ENCODE data around the gene TP63.
"Not testable (repeated sequence)": the region's sequence is repeated elsewhere in the genome, so short reads cannot be mapped to it uniquely, and the experiment has no call there.

Gene TP63

GRCh38 chr3:189625572-189625971 lies 5.6 kb upstream of the TP63 start:
- DNase-seq (ENCODE audit: low read depth in 4 of 4, low spot score in 1 of 4), result no peak

- DNase-seq (ENCODE audit: low read depth in 4 of 4, low spot score in 1 of 4), result no peak
Measured at GRCh38 chr3:189626286-189626685, 4.9 kb upstream of the TP63 start.

- no peak for DNase-seq (ENCODE audit: low read depth in 4 of 4, low spot score in 1 of 4)
Measured at GRCh38 chr3:189629803-189630455, 1.3 kb upstream of the TP63 start.

GRCh38 chr3:189630767-189631372 lies 319 bp upstream of the TP63 start:
- no peak for DNase-seq (ENCODE audit: low read depth in 4 of 4, low spot score in 1 of 4)

GRCh38 chr3:189631409-189631808 lies 220 bp downstream of the TP63 start:
- DNase-seq (ENCODE audit: low read depth in 4 of 4, low spot score in 1 of 4), result no peak

GRCh38 chr3:189632242-189632641 lies 1.1 kb downstream of the TP63 start:
- no peak for DNase-seq (ENCODE audit: low read depth in 4 of 4, low spot score in 1 of 4)

- no peak for DNase-seq (ENCODE audit: low read depth in 4 of 4, low spot score in 1 of 4)
Measured at GRCh38 chr3:189635339-189635738, 4.2 kb downstream of the TP63 start.

- no peak for DNase-seq (ENCODE audit: low read depth in 4 of 4, low spot score in 1 of 4)
Measured at GRCh38 chr3:189636048-189636447, 4.9 kb downstream of the TP63 start.

- DNase-seq (ENCODE audit: low read depth in 4 of 4, low spot score in 1 of 4), result no peak
Measured at GRCh38 chr3:189637750-189638149, 6.6 kb downstream of the TP63 start.

GRCh38 chr3:189638276-189639031 lies 7.3 kb downstream of the TP63 start:
- no peak for DNase-seq (ENCODE audit: low read depth in 4 of 4, low spot score in 1 of 4)

GRCh38 chr3:189641776-189642175 lies 10.6 kb downstream of the TP63 start:
- DNase-seq (ENCODE audit: low read depth in 4 of 4, low spot score in 1 of 4), result no peak

GRCh38 chr3:189646853-189647542 lies 15.8 kb downstream of the TP63 start:
- DNase-seq (ENCODE audit: low read depth in 4 of 4, low spot score in 1 of 4), result no peak

- no peak for DNase-seq (ENCODE audit: low read depth in 4 of 4, low spot score in 1 of 4)
Measured at GRCh38 chr3:189652042-189652441, 20.9 kb downstream of the TP63 start.

- DNase-seq (ENCODE audit: low read depth in 4 of 4, low spot score in 1 of 4), result no peak
Measured at GRCh38 chr3:189655617-189656016, 24.4 kb downstream of the TP63 start.

- no peak for DNase-seq (ENCODE audit: low read depth in 4 of 4, low spot score in 1 of 4)
Measured at GRCh38 chr3:189659571-189659970, 28.4 kb downstream of the TP63 start.

GRCh38 chr3:189664311-189664710 lies 33.1 kb downstream of the TP63 start:
- no peak for DNase-seq (ENCODE audit: low read depth in 4 of 4, low spot score in 1 of 4)

GRCh38 chr3:189672346-189672745 lies 41.2 kb downstream of the TP63 start:
- not testable (repeated sequence) for DNase-seq (ENCODE audit: low read depth in 4 of 4, low spot score in 1 of 4)

GRCh38 chr3:189673535-189673934 lies 42.3 kb downstream of the TP63 start:
- DNase-seq (ENCODE audit: low read depth in 4 of 4, low spot score in 1 of 4), result no peak

- no peak for DNase-seq (ENCODE audit: low read depth in 4 of 4, low spot score in 1 of 4)
Measured at GRCh38 chr3:189674249-189674913, 43.2 kb downstream of the TP63 start.

- DNase-seq (ENCODE audit: low read depth in 4 of 4, low spot score in 1 of 4), result no peak
Measured at GRCh38 chr3:189677667-189678066, 46.5 kb downstream of the TP63 start.

- no peak for DNase-seq (ENCODE audit: low read depth in 4 of 4, low spot score in 1 of 4)
Measured at GRCh38 chr3:189680723-189681122, 49.5 kb downstream of the TP63 start.
